Gastrocnemius medialis (tissue), 4 donors: ENCODE measurements around the gene TMEM114.

Source experiments
- POLR2A ChIP-seq, 2 donors: fragments of 450-650 bp; IDR thresholded peaks; one replicate each; pipeline ENCODE4 v1.6.1; 2017; ENCODE audit warnings: antibody characterized with exemption in 2 of 2, mild to moderate bottlenecking in 2 of 2, moderate library complexity in 2 of 2
- TF ChIP-seq, protein P1 (sequence below), 5 experiments: fragments of 450-650 bp in 3 of 5; fragments of 200-600 bp in 2 of 5; sonication (generic) in 2 of 5; IDR thresholded peaks in 4 of 5; conservative IDR thresholded peaks in 1 of 5; 1 replicate in 4 of 5; 2 replicates in 1 of 5; pipeline ENCODE4 v1.5.1; 2016 to 2019; ENCODE audit warnings: antibody characterized with exemption in 5 of 5, mild to moderate bottlenecking in 3 of 5, moderate library complexity in 3 of 5

DNA sequence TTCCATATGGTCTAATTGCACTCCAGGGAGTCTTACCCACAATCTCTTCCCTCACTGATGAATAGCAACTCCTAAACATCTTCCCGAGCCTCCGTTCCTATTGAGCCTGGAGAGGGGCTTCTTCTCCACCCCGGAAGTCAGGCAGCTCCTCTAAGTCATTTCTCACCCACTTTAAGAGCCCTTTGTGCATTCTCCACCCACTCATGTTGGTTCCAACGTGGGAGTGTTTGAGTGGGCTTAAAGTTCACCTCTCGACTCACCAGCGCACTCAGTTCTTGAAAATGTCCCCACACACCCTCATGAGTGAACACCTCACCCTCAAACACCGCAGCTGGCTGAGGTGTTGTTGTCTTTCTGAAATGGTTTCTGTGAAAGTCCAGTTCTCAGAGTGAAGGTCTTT lies 67.6 kb downstream of the TMEM114 start:
- TF ChIP-seq, protein P1, sequence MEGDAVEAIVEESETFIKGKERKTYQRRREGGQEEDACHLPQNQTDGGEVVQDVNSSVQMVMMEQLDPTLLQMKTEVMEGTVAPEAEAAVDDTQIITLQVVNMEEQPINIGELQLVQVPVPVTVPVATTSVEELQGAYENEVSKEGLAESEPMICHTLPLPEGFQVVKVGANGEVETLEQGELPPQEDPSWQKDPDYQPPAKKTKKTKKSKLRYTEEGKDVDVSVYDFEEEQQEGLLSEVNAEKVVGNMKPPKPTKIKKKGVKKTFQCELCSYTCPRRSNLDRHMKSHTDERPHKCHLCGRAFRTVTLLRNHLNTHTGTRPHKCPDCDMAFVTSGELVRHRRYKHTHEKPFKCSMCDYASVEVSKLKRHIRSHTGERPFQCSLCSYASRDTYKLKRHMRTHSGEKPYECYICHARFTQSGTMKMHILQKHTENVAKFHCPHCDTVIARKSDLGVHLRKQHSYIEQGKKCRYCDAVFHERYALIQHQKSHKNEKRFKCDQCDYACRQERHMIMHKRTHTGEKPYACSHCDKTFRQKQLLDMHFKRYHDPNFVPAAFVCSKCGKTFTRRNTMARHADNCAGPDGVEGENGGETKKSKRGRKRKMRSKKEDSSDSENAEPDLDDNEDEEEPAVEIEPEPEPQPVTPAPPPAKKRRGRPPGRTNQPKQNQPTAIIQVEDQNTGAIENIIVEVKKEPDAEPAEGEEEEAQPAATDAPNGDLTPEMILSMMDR (IDR thresholded peaks at IDR 0.05 in 4 of 5, conservative IDR thresholded peaks at IDR 0.05 in 1 of 5) = no peak
- TF ChIP-seq POLR2A (IDR thresholded peaks at IDR 0.05) = no peak
